HG03342 (cell line): ENCODE data around the gene PRDM16.
"Not testable (repeated sequence)": the region's sequence is repeated elsewhere in the genome, so short reads cannot be mapped to it uniquely, and the experiment has no call there.

Source experiments
- ATAC-seq: cut with Tn5 transposase; IDR thresholded peaks from one replicate; pipeline ENCODE4 v1.9.1; 2021; ENCODE audit warnings: mild to moderate bottlenecking, moderate library complexity; ENCODE audit not compliant: unreplicated experiment

PRDM16 gene

DNA sequence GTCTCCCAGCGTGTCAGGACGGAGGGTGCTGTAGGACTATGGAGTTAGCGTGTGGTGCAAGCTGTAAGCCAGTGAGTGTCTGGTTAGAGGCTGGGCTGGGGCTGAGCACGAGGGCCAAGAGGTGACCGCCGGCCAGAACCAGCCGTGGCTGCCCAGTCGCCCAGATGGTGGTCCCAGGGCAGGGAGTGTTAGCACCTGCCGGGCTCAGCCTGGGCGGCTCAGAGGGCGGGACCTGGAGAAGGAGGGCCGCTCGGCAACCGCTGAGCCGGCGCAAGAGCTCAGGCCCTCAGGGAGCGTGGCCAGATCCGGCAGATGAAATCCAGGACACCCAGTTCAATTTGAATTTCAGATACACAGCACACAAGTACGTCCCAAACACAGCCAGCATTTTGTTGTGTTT is 87.9 kb downstream of the PRDM16 start:
- no peak for ATAC-seq

GRCh38 chr1:3158347-3158746 is 89.3 kb downstream of the PRDM16 start:
- ATAC-seq: no peak

GRCh38 chr1:3159121-3159520 is 90.1 kb downstream of the PRDM16 start:
- ATAC-seq: no peak

- ATAC-seq: no peak
Measured at GRCh38 chr1:3159996-3160395, 91.0 kb downstream of the PRDM16 start.

- no peak for ATAC-seq
Measured at GRCh38 chr1:3160647-3161145, 91.7 kb downstream of the PRDM16 start.

- no peak for ATAC-seq
Measured at GRCh38 chr1:3161176-3161840, 92.3 kb downstream of the PRDM16 start.

DNA sequence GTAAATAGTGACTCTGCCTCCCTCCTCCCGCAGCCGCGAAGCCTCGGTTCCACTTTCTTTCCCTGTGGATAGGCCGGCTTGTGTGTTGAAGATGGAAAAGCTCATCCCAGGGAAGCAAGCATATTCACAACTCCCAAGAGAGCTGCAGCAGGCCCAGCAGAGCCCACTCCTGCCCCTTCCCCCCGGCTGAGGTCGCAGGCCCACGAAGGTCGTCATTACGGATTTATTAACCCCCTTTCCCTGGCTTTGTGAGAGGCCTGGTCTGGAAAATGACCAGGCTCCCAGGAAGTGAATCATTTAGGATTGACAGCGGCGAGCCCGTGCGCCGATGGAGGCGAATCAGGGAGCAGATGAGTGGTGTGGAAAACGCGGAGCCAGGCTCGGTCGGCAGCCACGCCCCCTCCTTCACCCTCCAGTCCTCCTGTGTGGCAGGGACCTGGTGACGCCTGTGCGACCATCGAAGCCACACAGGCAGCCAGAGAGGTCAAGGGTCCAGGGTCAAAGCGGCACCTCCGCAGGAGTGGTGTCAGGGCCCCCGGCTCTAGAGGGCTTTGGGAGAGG is 93.4 kb downstream of the PRDM16 start:
- ATAC-seq: no peak

GRCh38 chr1:3163356-3163755 is 94.4 kb downstream of the PRDM16 start:
- ATAC-seq: no peak

GRCh38 chr1:3164671-3165070 is 95.7 kb downstream of the PRDM16 start:
- ATAC-seq: no peak

- ATAC-seq: not testable (repeated sequence)
Measured at GRCh38 chr1:3165189-3165588, 96.2 kb downstream of the PRDM16 start.

GRCh38 chr1:3166206-3166918 is 97.4 kb downstream of the PRDM16 start:
- no peak for ATAC-seq

GRCh38 chr1:3167255-3167654 is 98.3 kb downstream of the PRDM16 start:
- ATAC-seq: no peak

DNA sequence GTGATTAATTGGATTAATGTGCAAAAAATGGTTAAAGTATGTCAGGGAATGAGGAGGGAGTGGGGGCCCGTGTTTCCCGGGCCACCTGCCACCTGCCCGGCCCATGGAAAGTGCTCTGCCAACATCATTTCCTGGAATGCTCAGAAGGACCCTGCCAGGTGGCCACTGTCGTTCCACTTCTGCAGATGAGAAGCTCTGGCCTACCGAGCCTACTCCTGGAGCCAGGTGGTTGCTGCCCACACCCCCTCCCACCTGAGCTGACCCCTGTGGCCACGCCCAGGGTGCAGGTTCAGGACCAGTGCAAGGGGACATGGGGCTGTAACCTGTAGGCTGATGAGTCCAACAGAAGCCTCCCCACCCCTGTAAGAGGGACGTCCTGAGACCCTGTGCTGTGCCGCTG is 99.7 kb downstream of the PRDM16 start:
- no peak for ATAC-seq

GRCh38 chr1:3169665-3170356 is 100.8 kb downstream of the PRDM16 start:
- no peak for ATAC-seq

DNA sequence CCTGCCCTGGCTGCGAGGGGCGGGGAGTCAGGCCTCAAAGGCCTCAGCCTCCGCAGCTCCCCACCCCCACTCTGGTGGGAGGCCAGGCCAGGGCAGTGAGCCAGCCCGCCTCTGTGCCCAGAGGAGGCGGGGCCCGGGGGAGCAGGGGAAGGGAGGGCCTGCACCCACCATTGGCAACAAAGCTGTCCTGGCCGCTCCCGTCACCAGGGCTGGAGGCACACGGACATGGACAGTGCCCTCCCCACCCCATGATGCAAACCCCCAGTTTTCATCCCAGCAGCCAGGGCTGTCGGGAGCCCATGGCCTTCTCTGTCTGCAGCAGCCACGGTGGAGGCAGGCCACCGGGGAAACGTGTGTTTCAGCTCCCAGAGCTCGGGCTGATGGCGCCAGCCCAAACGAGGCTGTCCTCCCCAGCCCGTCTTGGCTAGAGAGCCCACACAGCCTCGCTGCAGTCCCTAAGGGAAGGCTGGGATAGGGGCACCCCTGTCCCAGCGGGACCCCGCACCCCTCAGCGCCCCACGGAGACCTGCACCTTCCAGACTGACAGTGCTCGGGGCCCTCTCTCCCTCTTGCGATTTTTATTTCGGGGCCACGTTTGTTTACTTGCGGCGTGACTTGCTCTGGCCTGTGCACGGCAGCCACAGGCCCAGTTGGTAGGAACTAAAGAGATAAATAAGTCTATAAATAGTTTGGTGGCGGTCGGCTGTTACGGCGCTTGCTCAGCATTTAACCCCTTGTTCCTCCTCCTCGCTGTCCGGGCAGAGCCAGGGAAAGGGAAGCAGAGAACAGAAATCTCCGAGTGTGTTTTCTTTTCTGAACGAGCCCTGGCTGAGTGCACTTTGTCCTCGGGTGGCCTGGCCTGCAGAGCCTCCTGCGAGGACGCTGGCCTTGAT is 101.8 kb downstream of the PRDM16 start:
- no peak for ATAC-seq

- no peak for ATAC-seq
Measured at GRCh38 chr1:3171761-3172160, 102.8 kb downstream of the PRDM16 start.

GRCh38 chr1:3172431-3173380 is 103.7 kb downstream of the PRDM16 start:
- no peak for ATAC-seq

DNA sequence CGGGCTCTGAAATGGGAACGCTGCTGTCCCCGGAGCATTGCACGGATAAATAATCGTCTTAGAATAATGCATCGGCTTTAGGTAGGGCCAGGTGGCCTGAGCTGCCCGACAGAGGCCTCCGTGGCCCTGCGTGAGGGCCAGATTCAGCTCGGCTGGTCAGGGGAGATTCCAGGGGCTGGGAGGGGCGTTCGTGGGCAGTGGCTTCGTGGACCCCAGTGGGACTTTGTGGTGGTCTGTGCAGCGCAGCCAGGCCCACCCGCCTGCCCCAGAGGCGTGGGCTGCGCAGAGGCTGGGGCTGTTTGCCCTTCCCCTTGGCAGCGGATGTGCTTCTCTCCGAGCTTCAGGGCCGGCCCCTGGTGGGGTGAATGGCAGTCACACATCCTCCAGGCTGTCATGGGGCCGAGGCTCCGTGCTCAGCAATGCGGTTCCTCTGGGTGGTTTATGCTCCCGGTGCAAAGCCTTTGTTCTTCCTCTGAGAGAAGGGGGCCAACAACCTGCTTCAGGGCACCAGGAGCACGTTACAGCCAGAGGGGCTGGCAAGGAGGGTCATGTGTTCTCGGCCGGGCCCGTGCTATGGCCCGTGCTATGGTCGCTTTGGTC is 104.5 kb downstream of the PRDM16 start:
- ATAC-seq: no peak
